ENCODE results near the gene CPNE9. TPM values are rescaled to one million over a fixed set of nuclear protein-coding genes. Genes with fewer than 3 reads are reported as not detected.

CPNE9 gene
- total RNA-seq, 1 donor from 2014 or later: 0.20 TPM

- ChIA-PET POLR2A (interaction anchor here (0.6 to 5.6 kb wide), 6 partner anchors 14 to 382 kb away, joined by 3 to 57 read pairs (median 4); partner anchors contain the start of genes ARPC4 and OGG1), CTCF (no interaction called here)
- Mint-ChIP-seq H3K4me3 (no peak overlapping the region), H3K27ac (peak overlapping the region; percentile 88), H3K27me3 (no peaks in the 10 kb centered on the region), H3K4me1 (peaks cover 58% of the 10 kb centered on the region), H3K36me3 (ENCODE audit: low read depth) (peaks cover 12% of the 10 kb centered on the region), H3K9me3 (no peaks in the 10 kb centered on the region)
- ATAC-seq (ENCODE audit: low read depth) (no peak), DNase-seq (no peak)
- TF ChIP-seq CTCF (IDR thresholded peaks at IDR 0.05): no peak
- intact Hi-C loops (cut with micrococcal nuclease): loop anchor here (1.0 kb wide), 1 partner anchor 28 kb away; no protein-coding TSS in a partner anchor
Measured at GRCh38 chr3:9778143-9779074, 74.8 kb downstream of the CPNE9 start.

GRCh38 chr3:9779075-9779593 is 75.5 kb downstream of the CPNE9 start:
- no peak for ATAC-seq (ENCODE audit: low read depth)
- Mint-ChIP-seq H3K9me3 (no peaks in the 10 kb centered on the region), H3K4me3 (peak overlapping the region; percentile 32), H3K4me1 (peaks cover 58% of the 10 kb centered on the region), H3K27ac (peak overlapping the region; percentile 88), H3K27me3 (no peaks in the 10 kb centered on the region), H3K36me3 (ENCODE audit: low read depth) (peaks cover 18% of the 10 kb centered on the region)
- intact Hi-C loops (cut with micrococcal nuclease): loop anchor here (1.0 kb wide), 1 partner anchor 29 kb away; no protein-coding TSS in a partner anchor
- ChIA-PET CTCF (no interaction called here), POLR2A (interaction anchor here (1.1 to 5.6 kb wide), 6 partner anchors 9 to 382 kb away, joined by 3 to 133 read pairs (median 12); partner anchors contain the start of genes ARPC4, BRPF1, CAMK1 and OGG1)
- no peak for TF ChIP-seq CTCF (IDR thresholded peaks at IDR 0.05)
- no peak for DNase-seq

Other genes starting within 250 kb of the CPNE9 start
- gene LHFPL4, start 150.0 kb upstream of the CPNE9 start, total RNA-seq: not detected in 2 replicates
- gene MTMR14, start 54.3 kb upstream of the CPNE9 start, total RNA-seq: 92.0 and 99.2 TPM in 2 replicates
- gene BRPF1, start 27.9 kb downstream of the CPNE9 start, total RNA-seq: 33.5 and 35.2 TPM in 2 replicates
- gene OGG1, start 46.1 kb downstream of the CPNE9 start, total RNA-seq: 43.5 and 60.7 TPM in 2 replicates
- gene CAMK1, start 66.1 kb downstream of the CPNE9 start, total RNA-seq: 0.69 and 1.7 TPM in 2 replicates
- 43.8 and 44.7 TPM in 2 replicates for gene TADA3, start 88.6 kb downstream of the CPNE9 start, total RNA-seq
- 315 and 338 TPM in 2 replicates for gene ARPC4, start 89.2 kb downstream of the CPNE9 start, total RNA-seq
- 51.4 and 61.9 TPM in 2 replicates for gene TTLL3, start 106.4 kb downstream of the CPNE9 start, total RNA-seq
- 49.5 and 55.7 TPM in 2 replicates for gene RPUSD3, start 140.2 kb downstream of the CPNE9 start, total RNA-seq
- not detected in 2 replicates for gene CIDEC, start 176.4 kb downstream of the CPNE9 start, total RNA-seq
- 30.9 and 32.1 TPM in 2 replicates for gene JAGN1, start 186.8 kb downstream of the CPNE9 start, total RNA-seq
- 0.66 and 0.82 TPM in 2 replicates for gene IL17RE, start 199.0 kb downstream of the CPNE9 start, total RNA-seq
- 0.11 and 0.29 TPM in 2 replicates for gene IL17RC, start 213.3 kb downstream of the CPNE9 start, total RNA-seq
- 26.9 and 30.5 TPM in 2 replicates for gene CRELD1, start 230.0 kb downstream of the CPNE9 start, total RNA-seq
- gene PRRT3, start 248.6 kb downstream of the CPNE9 start, total RNA-seq: 4.2 and 4.3 TPM in 2 replicates